Epidermal melanocyte (primary cell): ENCODE results near the gene UGT2B11.
"Not testable (repeated sequence)": the region's sequence is repeated elsewhere in the genome, so short reads cannot be mapped to it uniquely, and the experiment has no call there.

ENCODE experiments used
- DNase-seq: peaks from one replicate; pipeline ENCODE4 v3.0.0; 2011; ENCODE audit warnings: low spot score; ENCODE audit not compliant: insufficient read length

The UGT2B11 gene

GRCh38 chr4:69214716-69215115 is at the start of gene UGT2B11:
Gene UGT2B11 (minus strand): TSS chr4:69214748. CDS start chr4:69214722, 26 bp downstream.
- DNase-seq, result no peak

- not testable (repeated sequence) for DNase-seq
Observed at GRCh38 chr4:69253147-69253772, 38.7 kb upstream of the UGT2B11 start.

DNA sequence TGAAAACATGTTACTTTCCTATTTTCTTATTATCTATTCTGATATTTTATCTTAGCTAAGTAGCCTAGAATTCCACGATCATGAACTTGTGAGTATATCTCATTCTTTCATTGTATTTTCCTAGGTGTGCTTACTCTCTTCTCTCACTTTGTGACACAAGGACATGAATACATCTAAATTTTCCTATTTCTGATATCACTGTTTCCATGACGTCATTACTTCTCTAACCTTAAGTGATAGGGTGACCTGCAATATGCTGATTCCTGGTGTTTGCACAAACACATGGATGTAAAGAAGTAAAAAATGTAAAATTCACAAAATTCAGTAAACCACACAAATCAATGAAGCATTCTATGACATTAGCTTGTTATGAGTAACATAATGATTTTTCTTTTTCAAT is 36.3 kb upstream of the UGT2B11 start:
- not testable (repeated sequence) for DNase-seq

DNA sequence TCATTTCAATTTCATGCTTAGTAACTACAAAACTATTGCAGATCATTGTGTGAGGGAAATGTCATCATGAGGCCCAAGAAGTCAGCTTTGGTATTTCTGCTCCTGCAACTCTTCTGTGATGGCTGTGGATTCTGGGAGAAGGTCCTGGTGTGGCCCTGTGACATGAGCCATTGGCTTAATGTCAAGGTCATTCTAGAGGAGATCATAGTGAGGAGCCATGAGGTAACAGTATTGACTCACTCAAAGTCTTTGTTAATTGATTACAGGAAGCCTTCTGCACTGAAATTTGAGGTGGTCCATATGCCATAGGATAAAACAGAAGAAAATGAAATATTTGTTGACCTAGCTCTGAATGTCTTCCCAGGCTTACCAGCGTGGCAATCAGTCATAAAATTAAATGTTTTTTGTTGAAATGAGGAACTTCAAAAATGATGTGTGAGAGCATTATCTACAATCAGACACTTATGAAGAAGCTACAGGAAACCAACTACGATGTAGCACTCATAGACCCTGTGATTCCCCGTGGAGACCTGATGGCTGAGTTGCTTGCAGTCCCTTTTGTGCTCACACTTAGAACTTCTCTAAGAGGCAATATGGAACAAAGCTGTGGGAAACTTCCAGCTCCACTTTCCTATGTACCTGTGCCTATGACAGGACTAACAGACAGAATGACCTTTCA is 28.2 kb upstream of the UGT2B11 start:
- DNase-seq, result not testable (repeated sequence)

DNA sequence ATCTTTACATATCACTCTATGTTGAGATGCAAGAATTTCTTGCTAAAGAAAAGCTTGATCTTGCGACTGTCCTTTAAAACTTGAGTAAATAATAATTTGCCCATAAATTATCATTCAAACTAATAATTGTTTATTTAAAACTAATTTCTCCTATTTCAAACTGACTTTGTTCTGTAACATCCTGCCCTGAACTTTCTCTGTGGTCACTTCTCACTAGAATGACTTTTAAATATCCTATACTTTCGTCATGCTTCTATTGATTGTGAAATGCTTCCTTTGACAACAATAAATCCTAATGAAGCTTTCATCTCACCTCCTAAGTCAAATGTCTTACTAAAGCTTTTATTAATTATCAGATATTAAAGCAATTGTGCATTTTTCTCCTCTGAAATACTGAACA is 27.2 kb upstream of the UGT2B11 start:
- DNase-seq, result not testable (repeated sequence)

DNA sequence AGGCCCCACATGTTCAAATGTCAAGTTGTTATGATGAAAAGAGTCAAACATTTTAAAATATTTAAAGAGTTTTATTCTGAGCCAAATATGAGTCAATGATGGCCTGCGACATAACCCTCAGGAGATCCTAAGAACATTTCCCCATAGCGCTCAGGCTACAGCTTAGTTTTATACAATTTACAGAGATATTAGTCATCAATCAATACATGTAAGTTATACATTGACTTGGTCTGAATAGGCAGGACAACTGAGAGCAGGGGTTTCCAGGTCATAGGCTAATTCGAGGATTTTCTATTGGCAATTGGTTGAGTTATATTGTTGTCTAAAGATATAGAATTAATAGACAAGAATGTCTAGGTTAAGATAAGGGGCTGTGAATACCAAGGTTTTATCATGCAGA is 26.2 kb upstream of the UGT2B11 start:
- not testable (repeated sequence) for DNase-seq

DNA sequence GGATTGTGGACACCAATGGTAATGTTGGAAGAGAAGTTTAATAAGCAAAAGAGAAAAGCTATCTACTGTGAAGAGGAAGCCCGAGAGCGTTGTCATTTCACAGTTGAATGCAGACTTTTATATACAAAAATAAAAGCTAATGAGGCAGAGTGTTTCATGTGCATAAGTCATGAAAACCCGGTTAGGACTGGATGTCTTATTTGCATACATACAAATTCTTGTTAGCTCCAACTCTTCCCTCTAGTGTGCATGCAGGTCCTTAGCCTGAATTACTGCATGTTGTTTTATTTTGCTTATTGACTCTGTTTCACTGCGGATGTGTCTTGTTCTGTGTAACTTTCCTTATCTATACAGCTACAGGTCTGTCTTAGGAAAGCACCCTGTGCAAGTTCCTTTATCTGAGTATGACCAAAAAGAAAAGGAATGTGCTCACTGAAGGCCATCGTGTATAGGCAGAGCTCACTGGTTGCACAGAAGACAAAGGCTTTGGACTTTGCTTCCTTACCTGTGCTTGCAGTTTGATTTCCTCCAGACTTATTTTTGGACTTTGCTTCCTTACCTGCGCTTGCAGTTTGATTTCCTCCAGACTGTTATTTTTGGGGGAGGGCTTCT is 25.1 kb upstream of the UGT2B11 start:
- DNase-seq, result no peak

DNA sequence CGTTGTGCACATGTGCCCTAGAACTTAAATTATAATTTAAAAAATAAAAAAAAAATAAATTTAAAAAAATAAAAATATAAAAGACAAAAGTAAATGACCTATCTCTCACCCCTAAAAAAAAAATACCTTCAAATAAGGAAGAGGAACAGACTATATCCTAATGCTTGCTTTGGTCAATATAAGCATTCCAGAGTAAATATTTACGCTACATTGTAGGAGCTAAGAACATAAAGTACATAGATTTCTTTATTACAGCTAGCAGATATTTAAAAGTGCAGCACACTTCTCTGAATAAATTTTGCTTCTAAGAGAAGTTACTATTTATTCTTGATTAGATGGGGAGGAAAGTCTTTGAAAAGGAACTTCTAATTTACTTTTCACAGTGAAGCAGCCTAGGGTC is 24.5 kb upstream of the UGT2B11 start:
- DNase-seq, result no peak

- DNase-seq, result no peak
Observed at GRCh38 chr4:69224891-69225290, 10.3 kb upstream of the UGT2B11 start.

GRCh38 chr4:69223277-69223676 is 8.7 kb upstream of the UGT2B11 start:
- not testable (repeated sequence) for DNase-seq

GRCh38 chr4:69218491-69218890 is 3.9 kb upstream of the UGT2B11 start:
- DNase-seq, result not testable (repeated sequence)

GRCh38 chr4:69210911-69211310 is 3.6 kb downstream of the UGT2B11 start:
- no peak for DNase-seq

DNA sequence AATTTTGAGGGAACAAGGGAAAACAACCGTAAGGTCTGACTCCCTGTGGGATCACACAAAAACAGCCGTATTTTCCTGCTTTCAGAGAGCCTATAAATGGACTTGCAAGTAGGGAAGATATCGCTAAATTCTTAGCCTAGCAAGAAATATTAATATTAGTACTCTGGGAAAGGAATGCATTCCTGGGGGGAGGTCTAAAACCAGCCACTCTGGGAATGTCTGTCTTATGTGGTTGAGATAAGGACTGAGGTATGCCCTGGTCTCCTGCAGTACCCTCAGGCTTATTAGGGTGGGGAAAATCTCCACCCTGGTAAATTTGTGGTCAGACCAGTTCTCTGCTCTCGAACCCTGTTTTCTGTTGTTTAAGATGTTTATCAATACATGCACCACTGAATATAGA is 16.0 kb downstream of the UGT2B11 start:
- DNase-seq, result not testable (repeated sequence)

GRCh38 chr4:69196209-69196965 is 18.2 kb downstream of the UGT2B11 start:
- DNase-seq, result no peak

GRCh38 chr4:69194166-69194565 is 20.4 kb downstream of the UGT2B11 start:
- DNase-seq, result no peak

DNA sequence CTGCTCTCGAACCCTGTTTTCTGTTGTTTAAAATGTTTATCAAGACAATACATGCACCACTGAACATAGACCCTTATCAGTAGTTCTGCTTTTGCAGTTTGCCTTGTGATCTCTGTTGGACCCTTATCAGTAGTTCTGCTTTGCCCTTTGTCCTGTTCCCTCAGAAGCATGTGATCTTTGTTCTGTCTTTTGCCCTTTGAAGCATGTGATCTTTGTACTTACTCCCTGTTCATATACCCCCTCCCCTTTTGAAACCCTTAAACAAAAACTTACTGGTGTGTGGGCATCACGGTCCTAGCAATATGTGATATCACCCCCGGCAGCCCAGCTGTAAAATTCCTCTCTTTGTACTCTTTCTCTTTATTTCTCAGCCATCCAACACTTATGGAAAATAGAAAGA is 22.6 kb downstream of the UGT2B11 start:
- DNase-seq, result not testable (repeated sequence)

GRCh38 chr4:69190621-69191020 is 23.9 kb downstream of the UGT2B11 start:
- DNase-seq, result not testable (repeated sequence)

DNA sequence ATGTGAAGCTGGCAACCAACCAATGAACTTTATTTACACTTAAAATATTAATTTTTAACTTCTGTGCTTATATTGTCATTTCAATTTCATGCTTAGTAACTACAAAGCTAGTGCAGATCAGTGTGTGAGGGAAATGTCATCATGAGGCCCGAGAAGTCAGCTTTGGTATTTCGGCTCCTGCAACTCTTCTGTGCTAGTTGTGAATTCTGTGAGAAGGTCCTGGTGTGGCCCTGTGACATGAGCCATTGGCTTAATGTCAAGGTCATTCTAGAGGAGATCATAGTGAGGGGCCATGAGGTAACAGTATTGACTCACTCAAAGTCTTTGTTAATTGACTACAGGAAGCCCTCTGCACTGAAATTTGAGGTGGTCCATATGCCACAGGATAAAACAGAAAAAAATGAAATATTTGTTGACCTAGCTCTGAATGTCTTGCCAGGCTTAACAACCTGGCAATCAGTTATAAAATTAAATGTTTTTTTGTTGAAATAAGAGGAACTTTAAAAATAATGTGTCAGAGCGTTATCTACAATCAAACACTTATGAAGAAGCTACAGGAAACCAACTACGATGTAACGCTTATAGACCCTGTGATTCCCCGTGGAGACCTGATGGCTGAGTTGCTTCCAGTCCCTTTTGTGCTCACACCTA is 32.9 kb downstream of the UGT2B11 start:
- DNase-seq, result not testable (repeated sequence)

DNA sequence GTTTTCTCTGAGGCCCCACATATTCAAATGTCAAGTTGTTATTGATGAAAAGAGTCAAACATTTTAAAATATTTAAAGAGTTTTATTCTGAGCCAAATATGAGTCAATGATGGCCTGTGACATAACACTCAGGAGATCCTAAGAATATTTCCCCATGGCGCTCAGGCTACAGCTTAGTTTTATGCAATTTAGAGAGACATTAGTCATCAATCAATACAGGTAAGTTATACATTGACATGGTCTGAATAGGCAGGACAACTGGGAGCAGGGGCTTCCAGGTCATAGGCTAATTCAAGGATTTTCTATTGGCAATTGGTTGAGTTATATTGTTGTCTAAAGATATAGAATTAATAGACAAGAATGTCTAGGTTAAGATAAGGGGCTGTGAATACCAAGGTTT is 34.7 kb downstream of the UGT2B11 start:
- DNase-seq, result not testable (repeated sequence)

DNA sequence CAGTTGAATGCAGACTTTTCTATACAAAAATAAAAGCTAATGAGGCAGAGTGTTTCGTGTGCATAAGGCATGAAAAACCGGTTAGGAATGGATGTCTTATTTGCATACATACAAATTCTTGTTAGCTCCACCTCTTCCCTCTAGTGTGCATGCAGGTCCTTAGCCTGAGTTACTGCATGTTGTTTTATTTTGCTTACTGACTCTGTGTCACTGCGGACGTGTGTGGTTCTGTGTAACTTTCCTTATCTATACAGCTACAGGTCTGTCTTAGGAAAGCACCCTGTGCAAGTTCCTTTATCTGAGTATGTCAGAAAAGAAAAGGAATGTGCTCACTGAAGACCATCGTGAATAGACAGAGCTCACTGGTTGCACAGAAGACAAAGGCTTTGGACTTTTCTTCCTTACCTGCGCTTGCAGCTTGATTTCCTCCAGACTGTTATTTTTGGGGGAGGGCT is 35.8 kb downstream of the UGT2B11 start:
- not testable (repeated sequence) for DNase-seq
